NB4 (cell line): ENCODE results near the gene DCC.

Experiments used
- MAX ChIP-seq: IDR thresholded peaks from 2 replicates; pipeline ENCODE4 v1.6.1; 2011; ENCODE audit warnings: low read depth, low read length
- POLR2A ChIP-seq: IDR thresholded peaks from 2 replicates; pipeline ENCODE4 v1.6.1; 2011; ENCODE audit warnings: mild to moderate bottlenecking; ENCODE audit not compliant: insufficient read length; ENCODE audit errors: extremely low read depth

- no peak for TF ChIP-seq POLR2A
- TF ChIP-seq MAX = no peak
Observed at GRCh38 chr18:52826994-52827393, 487.0 kb downstream of the DCC start.
